ENCODE data around the gene HS6ST3.

- TF ChIP-seq CTCF (IDR thresholded peaks at IDR 0.05; ENCODE audit: low read depth, low read length, poor library complexity, severe bottlenecking) = no peak
- no peak for TF ChIP-seq EZH2phosphoT487 (IDR thresholded peaks at IDR 0.05; ENCODE audit: borderline replicate concordance, low read length)
These were observed 331.4 kb downstream of the HS6ST3 start for GRCh38 chr13:96421314-96421713.

All from DOHH2 (cell line).